ENCODE data around the gene CDKL5.

DNA sequence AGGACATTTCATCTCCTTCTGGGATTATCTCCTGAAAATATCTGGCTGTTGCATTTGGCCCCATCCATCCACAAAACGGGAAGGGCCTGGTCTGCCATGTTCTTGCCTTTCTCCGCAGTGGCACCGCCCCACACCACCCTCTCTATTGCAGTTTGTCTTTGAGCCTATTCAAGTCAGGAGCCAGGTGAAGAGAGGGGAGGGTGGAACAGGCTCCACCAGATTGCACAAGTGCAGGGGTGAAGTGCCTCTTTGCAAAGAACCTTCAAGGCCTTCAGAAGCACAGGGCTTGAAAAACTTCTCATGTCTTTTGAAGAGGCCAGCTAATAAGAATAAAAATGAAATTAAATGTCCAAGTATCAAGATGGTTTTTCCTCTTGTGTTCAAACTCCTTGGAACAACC is 217.8 kb downstream of the CDKL5 start:
- no peak for TF ChIP-seq EZH2 (IDR thresholded peaks at IDR 0.05)
- TF ChIP-seq POLR2AphosphoS5 (IDR thresholded peaks at IDR 0.05; ENCODE audit: borderline replicate concordance, low read depth, low read length): no peak

Measured in SK-N-MC (cell line).